Adipocyte (in vitro differentiated cells): ENCODE results near the gene ZKSCAN8.
A peak's percentile ranks its signal among the peaks of the same experiment; 100 is the strongest.

Source experiments
- DNase-seq: peaks from one replicate; pipeline ENCODE4 v3.0.0-alpha.2; 2015; ENCODE audit warnings: low read depth
- H3K27me3 ChIP-seq: replicated peaks from 2 replicates; pipeline ENCODE4 v1.7.0; 2013; ENCODE audit warnings: mild to moderate bottlenecking, low read length, moderate library complexity; ENCODE audit not compliant: control insufficient read depth, insufficient read depth
- H3K36me3 ChIP-seq: 2 replicates; pipeline ENCODE4 v1.7.0; 2013; ENCODE audit warnings: low read length, mild to moderate bottlenecking, moderate library complexity; ENCODE audit not compliant: control insufficient read depth, insufficient read depth, severe bottlenecking
- H3K4me1 ChIP-seq: 2 replicates; pipeline ENCODE4 v1.7.0; 2013; ENCODE audit warnings: mild to moderate bottlenecking, low read length, moderate library complexity; ENCODE audit not compliant: control insufficient read depth, insufficient read depth
- H3K4me3 ChIP-seq: 2 replicates; pipeline ENCODE4 v1.7.0; 2013; ENCODE audit warnings: mild to moderate bottlenecking, low read length, moderate library complexity
- H3K9ac ChIP-seq: 2 replicates; pipeline ENCODE4 v1.7.0; 2013; ENCODE audit warnings: mild to moderate bottlenecking, low read length, moderate library complexity
- H3K9me3 ChIP-seq: 2 replicates; pipeline ENCODE4 v1.7.0; 2013; ENCODE audit warnings: mild to moderate bottlenecking, low read length, moderate library complexity; ENCODE audit not compliant: control insufficient read depth

The ZKSCAN8 gene

DNA sequence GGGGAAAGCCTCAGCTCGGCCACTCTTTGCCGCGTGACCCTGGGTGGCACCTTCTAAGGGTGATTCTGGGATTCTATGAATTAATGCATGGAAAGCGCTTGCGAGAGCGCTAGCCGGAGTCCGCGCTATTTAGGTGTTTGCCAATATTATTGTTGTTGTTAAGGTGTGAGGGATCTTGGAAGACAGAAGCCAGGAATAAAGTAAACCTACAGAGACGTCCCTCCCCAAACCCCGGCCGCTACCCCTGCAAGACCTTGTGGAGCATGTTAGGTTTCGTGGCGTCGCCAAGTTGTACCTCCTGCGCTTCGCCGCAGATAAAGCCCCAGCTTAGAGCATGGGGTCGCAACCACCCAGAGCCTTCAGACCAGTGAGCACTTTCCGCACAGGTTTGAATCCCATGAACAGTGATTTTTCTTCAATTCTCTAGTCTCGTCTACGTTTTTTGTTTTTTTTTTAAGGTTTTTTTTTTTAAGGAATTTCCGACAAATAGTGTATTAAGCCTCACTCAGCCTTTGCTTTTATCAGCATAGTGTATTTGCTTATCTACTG lies 66.5 kb downstream of the ZKSCAN8 start:
- peaks cover 35% of the 10 kb centered on the region for H3K4me1 ChIP-seq
- no peaks in the 10 kb centered on the region for H3K36me3 ChIP-seq
- peak overlapping the region; percentile 55 for H3K9ac ChIP-seq
- H3K9me3 ChIP-seq: peaks cover 16% of the 10 kb centered on the region
- peak; percentile 17 for DNase-seq
- H3K4me3 ChIP-seq: peak overlapping the region; percentile 85
- peaks cover 42% of the 10 kb centered on the region for H3K27me3 ChIP-seq
